HCT116 (cell line): ENCODE results near the gene CEP41. TPM values are rescaled to one million over a fixed set of nuclear protein-coding genes. Genes with fewer than 3 reads are reported as not detected.
A peak's percentile ranks its signal among the peaks of the same experiment; 100 is the strongest.

ENCODE experiments used
- ATAC-seq: fragments of 200-7000 bp; cut with Tn5 transposase; 2 replicates; pipeline ENCODE4 v1.9.1; 2020; ENCODE audit warnings: mild to moderate bottlenecking, moderate library complexity
- BruUV-seq: library from RNA; stranded (reverse); fragments of 400-500 nt; replicated peaks from 2 replicates; lab custom pipeline; 2021; lab: Mats Ljungman, UMichigan
- CTCF ChIA-PET: fragments of 300-600 bp; sonication (Branson Sonifier 250); formaldehyde crosslinking; loops from one replicate; lab custom pipeline; 2021; ENCODE audit warnings: antibody characterized with exemption; lab: Charles Lee
- POLR2A ChIA-PET: fragments of 300-600, 350-600 bp; sonication (Branson Sonifier 250); formaldehyde crosslinking; loops from one replicate; lab custom pipeline; 2021; ENCODE audit warnings: antibody characterized with exemption; lab: Charles Lee
- RAD21 ChIA-PET, 2 experiments: fragments of 300-600 bp; sonication (Branson Sonifier 250); formaldehyde crosslinking; loops; one replicate each; lab custom pipeline; 2023; ENCODE audit warnings: low total read pairs in 2 of 2; ENCODE audit not compliant: uncharacterized antibody in 2 of 2, unreplicated experiment in 2 of 2, low non-redundant PET in 1 of 2; lab: Charles Lee
- DNase-seq: peaks from one replicate; pipeline ENCODE4 v3.0.0-alpha.2; 2010; ENCODE audit warnings: low read depth, low spot score
- H2AFZ ChIP-seq: fragments of 200-600 bp; shearing (Covaris generic), sonication (generic); 2 replicates; pipeline ENCODE4 v1.6.1; 2017; ENCODE audit warnings: low read depth, mixed run types, mixed read lengths, antibody characterized with exemption, low read length; ENCODE audit not compliant: poor library complexity, severe bottlenecking
- H3K27ac ChIP-seq: 2 replicates; pipeline ENCODE4 v1.5.1; 2012; ENCODE audit warnings: low read depth, low read length
- H3K27me3 ChIP-seq: fragments of 200-600 bp; sonication (generic); 2 replicates; pipeline ENCODE4 v1.6.1; 2016; ENCODE audit warnings: mixed run types, low read length, mixed read lengths; ENCODE audit not compliant: insufficient read depth
- H3K36me3 ChIP-seq, 2 experiments: fragments of 200-500 bp in 1 of 2; fragments of 200-600 bp in 1 of 2; sonication (Bioruptor generic) in 1 of 2; sonication (generic) in 1 of 2; 2 replicates each; pipeline versions ENCODE4 v1.5.1 to v1.6.1; 2014 to 2016; ENCODE audit warnings: low read length in 2 of 2, inconsistent platforms in 1 of 2, mixed read lengths in 1 of 2, mixed run types in 1 of 2; ENCODE audit not compliant: insufficient read depth in 2 of 2, control insufficient read depth in 1 of 2
- H3K4me1 ChIP-seq, 2 experiments: fragments of 200-600 bp in 1 of 2; sonication (generic) in 1 of 2; 2 replicates each; pipeline versions ENCODE4 v1.5.1 to v1.6.1; 2012 to 2017; ENCODE audit warnings: low read length in 2 of 2, inconsistent platforms in 1 of 2, mild to moderate bottlenecking in 1 of 2, mixed read lengths in 1 of 2, mixed run types in 1 of 2, moderate library complexity in 1 of 2; ENCODE audit not compliant: insufficient read depth in 2 of 2, control insufficient read depth in 1 of 2
- H3K4me2 ChIP-seq: fragments of 200-600 bp; sonication (generic); 2 replicates; pipeline ENCODE4 v1.6.1; 2017; ENCODE audit warnings: mixed run types, low read length, mixed read lengths
- H3K4me3 ChIP-seq, 2 experiments: fragments of 200-600 bp in 1 of 2; sonication (generic) in 1 of 2; replicated peaks in 1 of 2; 2 replicates each; pipeline ENCODE4 v1.5.1; 2011 to 2016; ENCODE audit warnings: low read length in 2 of 2, control low read depth in 1 of 2, low read depth in 1 of 2, mild to moderate bottlenecking in 1 of 2, mixed read lengths in 1 of 2, mixed run types in 1 of 2
- H3K79me2 ChIP-seq: fragments of 200-600 bp; sonication (generic); 2 replicates; pipeline ENCODE4 v1.6.1; 2017; ENCODE audit warnings: mild to moderate bottlenecking, mixed run types, low read length, moderate library complexity, mixed read lengths; ENCODE audit not compliant: insufficient read depth
- H3K9ac ChIP-seq: fragments of 200-600 bp; sonication (generic); 2 replicates; pipeline ENCODE4 v1.6.1; 2016; ENCODE audit warnings: low read length, mixed read lengths
- H3K9me2 ChIP-seq: fragments of 200-600 bp; sonication (generic), shearing (Covaris generic); 2 replicates; pipeline ENCODE4 v1.6.1; 2017; ENCODE audit warnings: mixed run types, mild to moderate bottlenecking, moderate library complexity; ENCODE audit not compliant: insufficient read depth
- H3K9me3 ChIP-seq, 2 experiments: fragments of 200-500 bp in 1 of 2; fragments of 200-600 bp in 1 of 2; sonication (Bioruptor generic) in 1 of 2; sonication (generic) in 1 of 2; 2 replicates each; pipeline ENCODE4 v1.6.1; 2014 to 2017; ENCODE audit warnings: low read length in 2 of 2, mixed read lengths in 2 of 2, inconsistent platforms in 1 of 2, low read depth in 1 of 2, mild to moderate bottlenecking in 1 of 2, mixed run types in 1 of 2, moderate library complexity in 1 of 2; ENCODE audit not compliant: control insufficient read depth in 1 of 2, insufficient read depth in 1 of 2
- H4K20me1 ChIP-seq: fragments of 200-600 bp; sonication (generic), shearing (Covaris generic); 2 replicates; pipeline ENCODE4 v1.6.1; 2017; ENCODE audit warnings: mixed run types, mild to moderate bottlenecking, moderate library complexity; ENCODE audit not compliant: insufficient read depth
- ATF3 ChIP-seq: IDR thresholded peaks from 2 replicates; pipeline ENCODE4 v1.6.1; 2012
- CBX3 ChIP-seq: IDR thresholded peaks from 2 replicates; pipeline ENCODE4 v1.6.1; 2012; ENCODE audit warnings: low read depth
- CTCF ChIP-seq, 3 experiments: fragments of 200-600 bp in 1 of 3; sonication (generic) in 1 of 3; IDR thresholded peaks in 2 of 3; conservative IDR thresholded peaks in 1 of 3; 2 replicates each; pipeline ENCODE4 v1.5.1; 2012 to 2017; ENCODE audit warnings: low read depth in 2 of 3, low read length in 2 of 3, antibody characterized with exemption in 1 of 3, borderline replicate concordance in 1 of 3, control low read depth in 1 of 3, mild to moderate bottlenecking in 1 of 3, mixed read lengths in 1 of 3, mixed run types in 1 of 3, moderate library complexity in 1 of 3; ENCODE audit not compliant: insufficient read depth in 1 of 3
- EGR1 ChIP-seq: IDR thresholded peaks from 2 replicates; pipeline ENCODE4 v1.6.1; 2012; ENCODE audit warnings: low read depth
- EZH2 ChIP-seq: fragments of 200-600 bp; sonication (generic); IDR thresholded peaks from 2 replicates; pipeline ENCODE4 v1.6.1; 2017; ENCODE audit warnings: antibody characterized with exemption, mixed run types
- EZH2phosphoT487 ChIP-seq: fragments of 200-600 bp; IDR thresholded peaks from 2 replicates; pipeline ENCODE4 v1.6.1; 2018; ENCODE audit warnings: antibody characterized with exemption, borderline replicate concordance
- FOSL1 ChIP-seq: IDR thresholded peaks from 2 replicates; pipeline ENCODE4 v1.6.1; 2012; ENCODE audit warnings: low read depth
- MAX ChIP-seq: IDR thresholded peaks from 2 replicates; pipeline ENCODE4 v1.6.1; 2012
- POLR2A ChIP-seq: IDR thresholded peaks from 2 replicates; pipeline ENCODE4 v1.7.0; 2011; ENCODE audit warnings: borderline replicate concordance; ENCODE audit not compliant: insufficient read depth, insufficient read length; ENCODE audit errors: extremely low read depth
- SP1 ChIP-seq: IDR thresholded peaks from 2 replicates; pipeline ENCODE4 v1.6.1; 2012; ENCODE audit warnings: low read depth
- SRF ChIP-seq: IDR thresholded peaks from 2 replicates; pipeline ENCODE4 v1.6.1; 2012; ENCODE audit warnings: low read depth
- TCF7L2 ChIP-seq: IDR thresholded peaks from 2 replicates; pipeline ENCODE4 v1.7.0; 2011; ENCODE audit warnings: borderline replicate concordance, inconsistent platforms; ENCODE audit not compliant: insufficient read depth, insufficient read length; ENCODE audit errors: extremely low read depth
- YY1 ChIP-seq: IDR thresholded peaks from 2 replicates; pipeline ENCODE4 v1.6.1; 2011; ENCODE audit warnings: low read length, low read depth, moderate library complexity, mild to moderate bottlenecking; ENCODE audit not compliant: insufficient replicate concordance; ENCODE audit errors: extremely low read depth
- ZBTB33 ChIP-seq: IDR thresholded peaks from 2 replicates; pipeline ENCODE4 v1.6.1; 2011; ENCODE audit warnings: mild to moderate bottlenecking, low read length, moderate library complexity; ENCODE audit not compliant: insufficient replicate concordance; ENCODE audit errors: extremely low read depth
- ZFX ChIP-seq: fragments of 450-650 bp; IDR thresholded peaks from 2 replicates; pipeline ENCODE4 v1.6.1; 2017
- ZNF274 ChIP-seq: fragments of 200-500 bp; sonication (Bioruptor generic); IDR thresholded peaks from 2 replicates; pipeline ENCODE4 v1.6.1; 2014; ENCODE audit warnings: mild to moderate bottlenecking, low read depth, low read length, inconsistent platforms
- intact Hi-C: fragments of 100-400 bp; cut with micrococcal nuclease; formaldehyde crosslinking; loops from 2 replicates; pipeline ENCODE4 v1.10.0; 2022
- total RNA-seq: library from RNA; stranded (reverse); gene quantifications from one replicate; pipeline ENCODE4 v1.2.1, GENCODE V29; 2021; ENCODE audit not compliant: unreplicated experiment

The CEP41 gene
- total RNA-seq, 1 experiment from 2014 or later, result 13.6 TPM

GRCh38 chr7:130441408-130441869 is 623 bp upstream of the CEP41 start:
- CTCF ChIA-PET, result no interaction called here
- Histone ChIP-seq H3K79me2 (no peaks in the 10 kb centered on the region), H3K9me3 (no peaks in the 10 kb centered on the region), H3K4me1 (peaks cover 10 to 23% of the 10 kb centered on the region in 2 experiments), H3K36me3 (no peaks in the 10 kb centered on the region), H4K20me1 (no peaks in the 10 kb centered on the region), H3K4me2 (peak overlapping the region; percentile 83), H3K9ac (peak overlapping the region; percentile 71), H3K4me3 (peak overlapping the region; percentile 64 to 65), H3K27ac (peak overlapping the region; percentile 59), H3K9me2 (no peaks in the 10 kb centered on the region), H2AFZ (peak overlapping the region; percentile 93), H3K27me3 (no peaks in the 10 kb centered on the region)
- ATAC-seq (no peak), DNase-seq (no peak)
- RAD21 ChIA-PET, result no interaction called here
- TF ChIP-seq POLR2A, result no peak
- TF ChIP-seq FOSL1, result no peak
- TF ChIP-seq ATF3, result no peak
- no peak; the same call in 1 of the 2 replicates for TF ChIP-seq MAX
- TF ChIP-seq EGR1, result no peak
- no peak for TF ChIP-seq CBX3
- no peak for TF ChIP-seq EZH2
- TF ChIP-seq ZBTB33, result no peak
- no peak for TF ChIP-seq SP1
- TF ChIP-seq ZNF274, result no peak
- TF ChIP-seq SRF, result no peak
- TF ChIP-seq EZH2phosphoT487, result no peak
- no peak for TF ChIP-seq CTCF (IDR thresholded peaks at IDR 0.05 in 2 of 3, conservative IDR thresholded peaks at IDR 0.05 in 1 of 3; ENCODE audit: borderline replicate concordance in 1 of 3, insufficient read depth in 1 of 3, low read depth in 2 of 3, low read length in 2 of 3)
- no peak for TF ChIP-seq ZFX
- TF ChIP-seq YY1, result no peak
- TF ChIP-seq TCF7L2, result no peak
- no TSS peak for BruUV-seq
- POLR2A ChIA-PET, result interaction anchor here (1.3 kb wide), 1 partner anchor 24 kb away, joined by 3 read pairs; no protein-coding TSS in a partner anchor
- intact Hi-C loops, result no loop called here
